ENCODE data around the gene TECTB.

DNA sequence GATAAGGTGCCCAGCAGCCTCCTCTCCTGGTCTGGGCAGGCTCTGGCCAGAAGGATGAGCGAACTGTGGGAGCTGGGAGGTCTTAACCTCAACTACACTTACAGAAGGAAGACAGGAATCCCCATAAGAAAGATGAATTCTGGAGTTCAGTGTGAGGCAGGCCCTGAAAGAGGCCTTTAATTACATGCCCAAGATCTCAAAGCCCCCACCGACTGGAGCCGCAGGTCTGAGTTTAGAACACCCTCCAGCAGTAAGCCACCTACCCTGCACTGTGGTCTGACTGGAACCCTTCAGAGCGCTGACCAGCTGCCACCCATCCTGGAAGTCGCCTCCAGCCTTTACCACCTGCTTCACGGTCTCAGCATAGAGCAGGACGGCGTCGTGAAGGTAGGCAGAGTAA lies 62.5 kb downstream of the TECTB start:
- TF ChIP-seq SUZ12 (IDR thresholded peaks at IDR 0.05; ENCODE audit: extremely low read depth, insufficient read depth, insufficient read length) (no peak), ZNF274 (IDR thresholded peaks at IDR 0.05; ENCODE audit: low read depth, low read length) (no peak), YY1 (IDR thresholded peaks at IDR 0.05; ENCODE audit: insufficient read depth, insufficient read length) (no peak)
